IPS-18a (cell line): Measurements from ENCODE around the gene ZBTB16.

ENCODE experiments used
- H3K27ac ChIP-seq: one replicate; pipeline ENCODE4 v1.5.1; 2013; ENCODE audit warnings: low read length
- H3K27me3 ChIP-seq: one replicate; pipeline ENCODE4 v1.6.1; 2013; ENCODE audit warnings: mild to moderate bottlenecking, low read length; ENCODE audit not compliant: control insufficient read depth, insufficient read depth
- H3K36me3 ChIP-seq: one replicate; pipeline ENCODE4 v1.6.1; 2013; ENCODE audit warnings: low read depth, low read length; ENCODE audit not compliant: control insufficient read depth
- H3K4me1 ChIP-seq: one replicate; pipeline ENCODE4 v1.6.1; 2013; ENCODE audit warnings: low read depth, low read length; ENCODE audit not compliant: control insufficient read depth
- H3K4me3 ChIP-seq: one replicate; pipeline ENCODE4 v1.5.1; 2013; ENCODE audit warnings: low read length
- H3K9ac ChIP-seq: one replicate; pipeline ENCODE4 v1.6.1; 2013; ENCODE audit warnings: mild to moderate bottlenecking, low read length, moderate library complexity
- H3K9me3 ChIP-seq: one replicate; pipeline ENCODE4 v1.6.1; 2013; ENCODE audit warnings: low read depth, low read length; ENCODE audit not compliant: control insufficient read depth

ZBTB16 gene

DNA sequence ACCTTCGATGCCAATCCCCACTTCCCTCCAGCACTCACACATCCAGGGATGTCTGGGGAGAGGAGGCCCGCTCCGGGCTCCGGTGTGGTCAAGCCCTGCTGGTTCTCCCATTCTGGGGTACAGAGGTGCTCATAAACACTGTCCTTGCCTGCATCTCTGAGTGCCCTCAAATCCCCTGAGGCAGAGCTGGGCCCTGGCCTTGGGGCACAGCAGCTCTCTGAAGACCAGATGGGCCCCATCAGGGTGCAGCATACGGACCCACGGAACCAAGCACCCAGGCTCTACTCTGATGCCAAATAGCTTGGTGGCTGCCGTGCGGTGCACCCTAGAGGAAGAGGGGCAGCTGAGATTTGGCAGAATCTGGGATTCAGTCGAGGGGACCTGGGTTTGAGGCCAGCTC, 201.0 kb downstream of the ZBTB16 start:
- Histone ChIP-seq H3K36me3 (no peaks in the 10 kb centered on the region), H3K27ac (no peak overlapping the region), H3K9ac (no peak overlapping the region), H3K4me1 (peaks cover 4% of the 10 kb centered on the region), H3K27me3 (no peaks in the 10 kb centered on the region), H3K4me3 (no peak overlapping the region), H3K9me3 (no peaks in the 10 kb centered on the region)

DNA sequence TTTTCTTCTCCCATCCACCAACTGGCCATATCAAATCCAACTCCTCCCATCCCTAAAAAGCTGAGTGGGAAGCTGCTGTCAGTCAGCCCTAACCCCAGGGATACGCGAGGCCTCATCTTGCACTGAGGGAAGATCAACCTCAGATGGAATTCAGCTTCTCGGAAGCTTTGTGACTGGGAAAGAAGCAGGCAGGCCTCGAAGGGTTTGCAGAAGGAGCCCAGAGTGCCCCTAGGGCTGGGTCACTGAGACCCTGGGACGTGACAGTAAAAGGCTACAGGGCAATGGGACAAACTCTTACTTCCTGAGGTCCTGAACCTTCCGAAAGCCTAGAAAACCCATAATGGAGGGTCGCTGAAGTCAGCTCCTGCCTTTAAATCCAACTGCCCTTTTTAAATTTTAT, 202.3 kb downstream of the ZBTB16 start:
- Histone ChIP-seq H3K36me3 (no peaks in the 10 kb centered on the region), H3K4me3 (no peak overlapping the region), H3K27me3 (no peaks in the 10 kb centered on the region)

DNA sequence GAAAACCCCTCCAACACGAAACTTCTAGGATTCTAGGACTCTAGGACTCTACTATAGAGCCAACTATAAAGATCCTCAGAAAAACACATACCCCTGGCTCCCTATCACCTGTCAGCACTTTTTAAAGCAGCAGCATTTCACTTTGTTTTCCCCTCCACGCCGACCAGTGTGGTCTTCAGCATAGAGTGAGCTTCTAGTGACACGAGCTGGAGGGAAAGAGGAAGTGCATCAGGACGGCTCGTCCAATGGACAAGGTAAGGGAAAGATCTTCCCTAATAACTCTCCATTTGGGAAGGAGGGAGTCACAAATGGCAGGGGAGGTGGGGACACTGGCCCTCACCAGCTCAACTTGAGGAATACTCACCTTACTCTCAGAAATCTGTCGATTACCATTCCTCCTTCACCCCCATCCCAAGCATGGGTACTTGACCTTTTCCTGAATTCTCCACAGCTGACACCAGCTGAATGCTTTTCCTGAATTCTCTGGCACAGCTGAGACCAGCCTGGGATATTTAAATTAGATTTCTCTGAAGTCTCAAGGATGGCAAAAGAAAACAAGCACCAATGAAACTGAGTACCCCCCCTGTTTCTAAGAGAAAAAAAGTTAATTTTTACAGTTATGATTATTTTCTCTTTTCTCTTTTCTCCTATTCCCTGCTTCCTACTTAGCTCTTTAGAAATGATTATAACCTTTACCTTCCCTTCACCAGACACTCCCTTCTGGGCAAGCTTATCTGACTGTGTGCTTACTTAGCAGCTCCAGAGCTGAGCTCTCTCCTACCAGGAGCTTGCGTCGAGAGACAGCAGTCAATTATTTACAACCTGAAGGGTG, 203.4 kb downstream of the ZBTB16 start:
- no peaks in the 10 kb centered on the region for H3K36me3 ChIP-seq

More for the DNA sequence above, 202.3 kb downstream of the ZBTB16 start:
- Histone ChIP-seq H3K9ac (no peak overlapping the region), H3K4me1 (peaks cover 2% of the 10 kb centered on the region), H3K9me3 (no peaks in the 10 kb centered on the region), H3K27ac (no peak overlapping the region)

DNA sequence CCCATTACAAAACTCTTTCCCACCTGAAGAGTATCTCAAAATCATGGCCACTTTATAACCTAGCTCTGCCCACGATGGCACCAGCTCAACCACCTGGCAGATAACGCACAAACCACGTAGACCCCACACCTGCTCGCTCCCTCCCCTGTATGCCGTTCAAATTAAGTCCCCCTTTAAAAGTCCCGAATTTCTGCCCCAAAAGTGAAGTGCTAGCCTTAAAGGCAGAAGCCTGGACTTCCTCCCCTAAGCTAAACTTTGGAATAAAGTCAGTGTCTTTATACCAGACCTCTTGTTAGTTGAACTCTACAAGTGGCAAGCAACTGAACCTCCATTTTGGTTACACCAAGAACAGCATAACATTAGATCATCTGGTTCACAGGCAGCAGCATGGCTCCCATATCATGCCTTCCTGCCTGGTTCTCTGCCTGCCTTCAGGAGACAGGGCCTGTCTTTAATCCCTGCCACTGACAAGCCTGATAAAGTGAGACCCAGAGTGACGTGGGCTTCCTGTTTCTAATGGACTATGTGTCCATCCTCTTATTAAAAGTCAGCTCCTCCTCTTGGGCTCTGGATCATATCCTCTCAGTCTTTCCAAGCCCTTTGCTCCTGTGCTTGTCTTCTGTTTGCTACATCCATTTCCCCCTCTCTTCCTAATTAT, 204.1 kb downstream of the ZBTB16 start:
- H3K27ac ChIP-seq, result no peak overlapping the region

More for the DNA sequence above, 203.4 kb downstream of the ZBTB16 start:
- Histone ChIP-seq H3K9ac (no peak overlapping the region), H3K27me3 (no peaks in the 10 kb centered on the region), H3K4me1 (no peaks in the 10 kb centered on the region), H3K9me3 (no peaks in the 10 kb centered on the region), H3K4me3 (no peak overlapping the region), H3K27ac (no peak overlapping the region)

DNA sequence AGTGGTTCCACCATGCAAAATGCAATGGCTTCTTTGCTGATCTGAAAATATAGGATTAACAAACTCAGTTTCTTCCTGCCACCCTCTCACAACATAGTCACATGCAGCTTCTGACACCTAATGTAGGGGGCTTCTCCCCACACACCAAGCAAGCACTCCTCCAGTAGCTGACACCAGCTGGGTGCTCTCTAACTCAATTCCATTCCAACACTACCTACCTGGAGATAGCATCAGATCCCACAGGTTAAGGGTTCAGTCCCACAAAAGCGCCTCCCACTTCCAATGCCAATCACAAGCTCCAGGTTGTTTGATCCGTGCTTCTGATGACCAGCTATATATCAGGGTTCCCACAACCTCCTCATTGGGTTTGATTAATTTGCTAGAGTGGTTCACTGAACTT, 204.9 kb downstream of the ZBTB16 start:
- Histone ChIP-seq H3K27me3 (no peaks in the 10 kb centered on the region), H3K4me1 (no peaks in the 10 kb centered on the region), H3K9ac (no peak overlapping the region), H3K36me3 (no peaks in the 10 kb centered on the region), H3K9me3 (no peaks in the 10 kb centered on the region), H3K4me3 (no peak overlapping the region), H3K27ac (no peak overlapping the region)

More for the DNA sequence above, 204.1 kb downstream of the ZBTB16 start:
- H3K4me1 ChIP-seq, result no peaks in the 10 kb centered on the region
- H3K4me3 ChIP-seq, result no peak overlapping the region
- no peaks in the 10 kb centered on the region for H3K27me3 ChIP-seq
- no peak overlapping the region for H3K9ac ChIP-seq
- H3K9me3 ChIP-seq, result no peaks in the 10 kb centered on the region
- H3K36me3 ChIP-seq, result no peaks in the 10 kb centered on the region

DNA sequence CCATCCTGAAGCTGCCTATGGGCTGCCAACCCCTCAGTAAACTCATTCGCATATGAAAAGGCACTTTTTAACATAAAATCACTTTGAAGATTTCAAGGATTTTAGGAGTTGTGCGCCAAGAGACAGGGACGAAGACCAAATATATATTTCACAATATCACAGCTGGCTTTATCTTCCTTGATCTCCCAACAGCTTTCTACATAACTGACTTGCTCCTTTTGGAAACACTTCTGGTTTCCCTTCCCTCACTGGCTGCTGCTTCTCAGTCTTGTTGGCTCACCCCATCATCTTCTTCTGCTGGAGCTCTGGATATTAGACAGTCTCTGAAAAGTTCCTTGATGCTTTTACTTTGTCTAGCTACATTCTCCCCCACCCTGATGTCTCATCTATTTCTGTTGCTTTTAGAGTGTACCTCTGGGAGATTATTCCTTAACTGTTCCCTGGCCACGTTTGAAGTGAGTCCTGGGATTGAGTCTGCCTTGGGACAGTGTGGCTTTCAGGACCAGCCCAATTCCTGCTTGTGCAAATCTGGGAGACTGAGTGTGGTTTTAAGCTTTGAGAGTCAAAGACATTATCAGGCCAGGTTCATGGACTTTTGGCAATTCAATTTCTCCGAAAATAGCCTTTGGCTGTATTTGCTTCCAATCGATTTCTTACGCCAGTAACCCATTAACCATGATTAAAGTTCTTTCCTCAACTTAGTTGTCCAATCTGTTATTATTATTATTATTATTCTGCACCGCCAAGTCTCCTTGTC, 205.8 kb downstream of the ZBTB16 start:
- Histone ChIP-seq H3K27me3 (no peaks in the 10 kb centered on the region), H3K4me1 (no peaks in the 10 kb centered on the region), H3K9ac (no peak overlapping the region)

DNA sequence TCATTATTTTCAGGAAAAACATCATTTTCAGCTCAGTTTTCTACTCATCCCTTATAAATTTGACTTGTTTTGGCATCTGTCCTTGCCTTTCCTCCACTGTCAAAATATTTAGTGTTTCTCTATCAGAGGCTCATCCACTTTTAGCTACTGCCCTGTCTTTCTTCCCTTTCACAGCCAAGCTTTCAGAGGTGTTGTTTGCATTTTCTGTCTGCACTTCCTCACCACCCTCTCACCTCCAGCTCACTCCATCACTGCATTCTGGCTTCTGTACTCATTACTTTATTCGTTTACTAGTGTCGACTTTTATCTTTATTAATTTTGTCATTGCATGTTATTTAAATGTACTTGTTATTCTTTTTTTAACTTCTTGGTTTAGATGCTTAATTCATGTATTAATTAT, 210.0 kb downstream of the ZBTB16 start:
- no peaks in the 10 kb centered on the region for H3K4me1 ChIP-seq
- H3K9ac ChIP-seq, result no peak overlapping the region
- H3K27me3 ChIP-seq, result no peaks in the 10 kb centered on the region
- H3K9me3 ChIP-seq, result no peaks in the 10 kb centered on the region
- H3K4me3 ChIP-seq, result no peak overlapping the region
- H3K36me3 ChIP-seq, result no peaks in the 10 kb centered on the region
- H3K27ac ChIP-seq, result no peak overlapping the region

More for the DNA sequence above, 205.8 kb downstream of the ZBTB16 start:
- H3K9me3 ChIP-seq, result no peaks in the 10 kb centered on the region
- H3K27ac ChIP-seq, result no peak overlapping the region
- no peaks in the 10 kb centered on the region for H3K36me3 ChIP-seq
- H3K4me3 ChIP-seq, result no peak overlapping the region

DNA sequence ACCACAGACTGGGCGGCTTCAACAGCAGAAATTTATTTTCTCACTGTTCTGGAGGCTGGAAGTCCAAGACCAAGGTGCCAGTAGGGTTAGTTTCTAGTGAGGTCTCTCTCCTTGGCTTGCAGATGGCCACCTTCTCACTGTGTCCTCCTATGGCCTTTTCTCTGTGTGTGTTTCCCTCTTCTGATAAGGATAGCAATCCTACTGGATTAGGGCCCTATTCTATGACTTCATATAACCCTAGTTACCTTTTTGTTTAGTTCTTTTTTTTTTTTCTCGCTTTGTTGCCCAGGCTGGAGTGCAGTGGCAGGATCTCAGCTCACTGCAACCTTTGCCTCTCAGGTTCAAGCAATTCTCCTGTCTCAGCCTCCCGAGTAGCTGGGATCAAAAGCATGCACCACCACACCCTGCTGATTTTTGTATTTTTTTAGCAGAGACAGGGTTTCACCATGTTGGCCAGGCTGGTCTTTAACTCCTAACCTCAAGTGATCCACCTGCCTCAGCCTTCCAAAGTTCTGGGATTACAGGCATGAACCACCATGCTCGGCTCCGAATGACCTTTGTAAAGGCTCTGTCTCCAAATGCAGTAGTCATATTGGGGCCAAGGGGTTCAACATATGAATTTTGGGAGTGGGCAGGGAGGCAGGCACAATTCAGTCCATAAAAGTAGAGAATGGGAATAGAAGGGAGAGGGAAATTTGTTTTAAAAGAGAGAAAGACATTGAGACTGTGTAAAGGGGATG, 211.2 kb downstream of the ZBTB16 start:
- no peaks in the 10 kb centered on the region for H3K9me3 ChIP-seq
- no peaks in the 10 kb centered on the region for H3K36me3 ChIP-seq
- H3K4me1 ChIP-seq, result no peaks in the 10 kb centered on the region
- no peaks in the 10 kb centered on the region for H3K27me3 ChIP-seq
- H3K4me3 ChIP-seq, result no peak overlapping the region
- no peak overlapping the region for H3K9ac ChIP-seq
- H3K27ac ChIP-seq, result no peak overlapping the region

DNA sequence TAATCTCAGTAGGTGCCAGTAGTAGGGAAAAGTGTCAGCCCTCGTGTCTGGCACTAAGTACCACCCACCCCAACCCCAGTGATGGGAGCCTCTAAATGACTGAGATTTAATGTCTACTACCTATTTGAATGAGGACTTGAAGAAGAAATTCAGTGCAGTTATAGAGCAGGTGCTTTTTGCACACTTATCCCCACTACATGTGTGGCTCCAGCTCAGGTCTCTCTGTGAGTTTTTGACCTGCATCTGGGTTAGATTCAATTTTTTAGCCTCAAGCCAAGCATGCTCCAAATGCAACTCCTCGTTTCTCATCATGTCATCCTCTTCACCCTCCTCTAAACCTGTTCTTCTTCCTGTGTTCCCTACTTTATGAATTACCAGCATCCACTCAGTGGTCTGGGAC, 211.8 kb downstream of the ZBTB16 start:
- no peaks in the 10 kb centered on the region for H3K27me3 ChIP-seq

DNA sequence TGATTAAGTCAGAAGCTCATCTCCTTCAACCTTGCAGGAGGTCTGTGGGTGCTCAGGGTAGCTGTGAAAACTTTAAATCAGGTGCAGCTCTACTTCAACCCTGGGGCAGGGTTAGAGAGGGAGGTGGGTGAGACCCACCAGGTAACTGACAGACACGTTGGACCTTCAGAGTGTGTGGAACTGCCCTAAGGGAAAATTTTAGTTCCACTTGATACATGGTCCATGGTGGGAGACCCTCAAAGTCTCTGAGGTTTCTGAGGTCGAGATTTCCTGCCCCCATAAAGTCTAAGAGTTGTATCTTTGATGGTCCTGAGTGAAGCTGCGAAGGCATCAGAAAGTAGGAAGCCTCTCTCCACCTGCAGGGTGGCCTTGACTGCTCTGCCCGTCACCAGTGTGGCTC, 212.8 kb downstream of the ZBTB16 start:
- H3K4me1 ChIP-seq, result no peaks in the 10 kb centered on the region

More for the DNA sequence above, 211.8 kb downstream of the ZBTB16 start:
- H3K9ac ChIP-seq, result no peak overlapping the region
- no peak overlapping the region for H3K4me3 ChIP-seq
- no peaks in the 10 kb centered on the region for H3K9me3 ChIP-seq
- no peak overlapping the region for H3K27ac ChIP-seq
- no peaks in the 10 kb centered on the region for H3K4me1 ChIP-seq
- H3K36me3 ChIP-seq, result no peaks in the 10 kb centered on the region

DNA sequence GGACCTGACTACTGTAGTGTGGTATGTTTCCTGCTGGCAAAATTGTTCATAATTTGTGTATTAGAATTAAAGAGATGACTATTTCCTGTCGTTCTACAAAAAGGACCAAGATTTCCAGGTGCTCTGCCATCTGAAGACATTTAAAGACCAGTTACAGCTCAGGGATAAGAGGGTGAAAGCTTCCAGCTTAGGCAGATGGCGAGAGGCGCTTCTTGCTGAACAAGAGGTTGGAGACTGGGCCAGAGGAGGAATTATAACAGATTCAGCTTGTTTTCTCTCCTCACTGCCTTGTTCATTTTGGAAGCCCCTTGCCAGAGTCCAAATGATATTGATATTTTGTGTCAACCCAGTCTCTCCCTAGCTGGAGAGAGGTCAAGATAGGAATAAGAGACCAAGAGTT, 213.6 kb downstream of the ZBTB16 start:
- no peak overlapping the region for H3K27ac ChIP-seq
- no peaks in the 10 kb centered on the region for H3K9me3 ChIP-seq
- H3K9ac ChIP-seq, result no peak overlapping the region
- no peaks in the 10 kb centered on the region for H3K36me3 ChIP-seq
- H3K4me1 ChIP-seq, result no peaks in the 10 kb centered on the region
- H3K27me3 ChIP-seq, result no peaks in the 10 kb centered on the region
- H3K4me3 ChIP-seq, result no peak overlapping the region

More for the DNA sequence above, 212.8 kb downstream of the ZBTB16 start:
- Histone ChIP-seq H3K27me3 (no peaks in the 10 kb centered on the region), H3K36me3 (no peaks in the 10 kb centered on the region), H3K27ac (no peak overlapping the region), H3K9me3 (no peaks in the 10 kb centered on the region), H3K9ac (no peak overlapping the region), H3K4me3 (no peak overlapping the region)
